ENCODE results near the gene SLC22A5.
A peak's percentile ranks its signal among the peaks of the same experiment; 100 is the strongest.

The SLC22A5 gene

GRCh38 chr5:132428147-132428482, 58.6 kb downstream of the SLC22A5 start:
- DNase-seq (ENCODE audit: low read depth), result no peak
- H3K4me3 ChIP-seq (ENCODE audit: low read length), result no peak overlapping the region
- no peak for TF ChIP-seq CTCF (conservative IDR thresholded peaks at IDR 0.05; ENCODE audit: low read length)

GRCh38 chr5:132428484-132429462, 59.3 kb downstream of the SLC22A5 start:
- no peak overlapping the region for H3K4me3 ChIP-seq (ENCODE audit: low read length)
- TF ChIP-seq CTCF (conservative IDR thresholded peaks at IDR 0.05; ENCODE audit: low read length), result no peak
- peak; percentile 74 for DNase-seq (ENCODE audit: low read depth)

- DNase-seq (ENCODE audit: low read depth), result no peak
- H3K4me3 ChIP-seq (ENCODE audit: low read length), result no peak overlapping the region
- no peak for TF ChIP-seq CTCF (conservative IDR thresholded peaks at IDR 0.05; ENCODE audit: low read length)
Measured at GRCh38 chr5:132429463-132430440, 60.2 kb downstream of the SLC22A5 start.

GRCh38 chr5:132430746-132431145, 61.2 kb downstream of the SLC22A5 start:
- no peak for DNase-seq (ENCODE audit: low read depth)
- no peak overlapping the region for H3K4me3 ChIP-seq (ENCODE audit: low read length)
- TF ChIP-seq CTCF (conservative IDR thresholded peaks at IDR 0.05; ENCODE audit: low read length), result no peak

GRCh38 chr5:132431632-132432031, 62.1 kb downstream of the SLC22A5 start:
- no peak for DNase-seq (ENCODE audit: low read depth)
- no peak overlapping the region for H3K4me3 ChIP-seq (ENCODE audit: low read length)
- no peak for TF ChIP-seq CTCF (conservative IDR thresholded peaks at IDR 0.05; ENCODE audit: low read length)

- TF ChIP-seq CTCF (conservative IDR thresholded peaks at IDR 0.05; ENCODE audit: low read length), result no peak
- DNase-seq (ENCODE audit: low read depth), result no peak
- H3K4me3 ChIP-seq (ENCODE audit: low read length), result no peak overlapping the region
Measured at GRCh38 chr5:132433141-132433540, 63.6 kb downstream of the SLC22A5 start.

Measured in AG10803 (cell line).